HCT116 (cell line): ENCODE measurements around the gene CCL18. TPM values are rescaled to one million over a fixed set of nuclear protein-coding genes. Genes with fewer than 3 reads are reported as not detected.

Experiments used
- ATAC-seq: fragments of 200-7000 bp; cut with Tn5 transposase; 2 replicates; pipeline ENCODE4 v1.9.1; 2020; ENCODE audit warnings: mild to moderate bottlenecking, moderate library complexity
- BruUV-seq: library from RNA; stranded (reverse); fragments of 400-500 nt; replicated peaks from 2 replicates; lab custom pipeline; 2021; lab: Mats Ljungman, UMichigan
- CTCF ChIA-PET: fragments of 300-600 bp; sonication (Branson Sonifier 250); formaldehyde crosslinking; loops from one replicate; lab custom pipeline; 2021; ENCODE audit warnings: antibody characterized with exemption; lab: Charles Lee
- POLR2A ChIA-PET: fragments of 300-600, 350-600 bp; sonication (Branson Sonifier 250); formaldehyde crosslinking; loops from one replicate; lab custom pipeline; 2021; ENCODE audit warnings: antibody characterized with exemption; lab: Charles Lee
- RAD21 ChIA-PET, 2 experiments: fragments of 300-600 bp; sonication (Branson Sonifier 250); formaldehyde crosslinking; loops; one replicate each; lab custom pipeline; 2023; ENCODE audit warnings: low total read pairs in 2 of 2; ENCODE audit not compliant: uncharacterized antibody in 2 of 2, unreplicated experiment in 2 of 2, low non-redundant PET in 1 of 2; lab: Charles Lee
- DNase-seq: peaks from one replicate; pipeline ENCODE4 v3.0.0-alpha.2; 2010; ENCODE audit warnings: low read depth, low spot score
- H2AFZ ChIP-seq: fragments of 200-600 bp; shearing (Covaris generic), sonication (generic); 2 replicates; pipeline ENCODE4 v1.6.1; 2017; ENCODE audit warnings: low read depth, mixed run types, mixed read lengths, antibody characterized with exemption, low read length; ENCODE audit not compliant: poor library complexity, severe bottlenecking
- H3K27ac ChIP-seq: 2 replicates; pipeline ENCODE4 v1.5.1; 2012; ENCODE audit warnings: low read depth, low read length
- H3K27me3 ChIP-seq: fragments of 200-600 bp; sonication (generic); 2 replicates; pipeline ENCODE4 v1.6.1; 2016; ENCODE audit warnings: mixed run types, low read length, mixed read lengths; ENCODE audit not compliant: insufficient read depth
- H3K36me3 ChIP-seq, 2 experiments: fragments of 200-500 bp in 1 of 2; fragments of 200-600 bp in 1 of 2; sonication (Bioruptor generic) in 1 of 2; sonication (generic) in 1 of 2; 2 replicates each; pipeline versions ENCODE4 v1.5.1 to v1.6.1; 2014 to 2016; ENCODE audit warnings: low read length in 2 of 2, inconsistent platforms in 1 of 2, mixed read lengths in 1 of 2, mixed run types in 1 of 2; ENCODE audit not compliant: insufficient read depth in 2 of 2, control insufficient read depth in 1 of 2
- H3K4me1 ChIP-seq, 2 experiments: fragments of 200-600 bp in 1 of 2; sonication (generic) in 1 of 2; 2 replicates each; pipeline versions ENCODE4 v1.5.1 to v1.6.1; 2012 to 2017; ENCODE audit warnings: low read length in 2 of 2, inconsistent platforms in 1 of 2, mild to moderate bottlenecking in 1 of 2, mixed read lengths in 1 of 2, mixed run types in 1 of 2, moderate library complexity in 1 of 2; ENCODE audit not compliant: insufficient read depth in 2 of 2, control insufficient read depth in 1 of 2
- H3K4me2 ChIP-seq: fragments of 200-600 bp; sonication (generic); 2 replicates; pipeline ENCODE4 v1.6.1; 2017; ENCODE audit warnings: mixed run types, low read length, mixed read lengths
- H3K4me3 ChIP-seq, 2 experiments: fragments of 200-600 bp in 1 of 2; sonication (generic) in 1 of 2; replicated peaks in 1 of 2; 2 replicates each; pipeline ENCODE4 v1.5.1; 2011 to 2016; ENCODE audit warnings: low read length in 2 of 2, control low read depth in 1 of 2, low read depth in 1 of 2, mild to moderate bottlenecking in 1 of 2, mixed read lengths in 1 of 2, mixed run types in 1 of 2
- H3K79me2 ChIP-seq: fragments of 200-600 bp; sonication (generic); 2 replicates; pipeline ENCODE4 v1.6.1; 2017; ENCODE audit warnings: mild to moderate bottlenecking, mixed run types, low read length, moderate library complexity, mixed read lengths; ENCODE audit not compliant: insufficient read depth
- H3K9ac ChIP-seq: fragments of 200-600 bp; sonication (generic); 2 replicates; pipeline ENCODE4 v1.6.1; 2016; ENCODE audit warnings: low read length, mixed read lengths
- H3K9me2 ChIP-seq: fragments of 200-600 bp; sonication (generic), shearing (Covaris generic); 2 replicates; pipeline ENCODE4 v1.6.1; 2017; ENCODE audit warnings: mixed run types, mild to moderate bottlenecking, moderate library complexity; ENCODE audit not compliant: insufficient read depth
- H3K9me3 ChIP-seq, 2 experiments: fragments of 200-500 bp in 1 of 2; fragments of 200-600 bp in 1 of 2; sonication (Bioruptor generic) in 1 of 2; sonication (generic) in 1 of 2; 2 replicates each; pipeline ENCODE4 v1.6.1; 2014 to 2017; ENCODE audit warnings: low read length in 2 of 2, mixed read lengths in 2 of 2, inconsistent platforms in 1 of 2, low read depth in 1 of 2, mild to moderate bottlenecking in 1 of 2, mixed run types in 1 of 2, moderate library complexity in 1 of 2; ENCODE audit not compliant: control insufficient read depth in 1 of 2, insufficient read depth in 1 of 2
- H4K20me1 ChIP-seq: fragments of 200-600 bp; sonication (generic), shearing (Covaris generic); 2 replicates; pipeline ENCODE4 v1.6.1; 2017; ENCODE audit warnings: mixed run types, mild to moderate bottlenecking, moderate library complexity; ENCODE audit not compliant: insufficient read depth
- CEBPB ChIP-seq: IDR thresholded peaks from 2 replicates; pipeline ENCODE4 v1.6.1; 2012; ENCODE audit warnings: low read depth
- EGR1 ChIP-seq: IDR thresholded peaks from 2 replicates; pipeline ENCODE4 v1.6.1; 2012; ENCODE audit warnings: low read depth
- ELF1 ChIP-seq: IDR thresholded peaks from 2 replicates; pipeline ENCODE4 v1.6.1; 2012; ENCODE audit warnings: low read depth, borderline replicate concordance
- EZH2phosphoT487 ChIP-seq: fragments of 200-600 bp; IDR thresholded peaks from 2 replicates; pipeline ENCODE4 v1.6.1; 2018; ENCODE audit warnings: antibody characterized with exemption, borderline replicate concordance
- JUND ChIP-seq: IDR thresholded peaks from 2 replicates; pipeline ENCODE4 v1.6.1; 2012
- POLR2A ChIP-seq: IDR thresholded peaks from 2 replicates; pipeline ENCODE4 v1.7.0; 2011; ENCODE audit warnings: borderline replicate concordance; ENCODE audit not compliant: insufficient read depth, insufficient read length; ENCODE audit errors: extremely low read depth
- POLR2AphosphoS5 ChIP-seq: IDR thresholded peaks from 2 replicates; pipeline ENCODE4 v1.6.1; 2011; ENCODE audit warnings: mild to moderate bottlenecking, low read depth, low read length, moderate library complexity
- RAD21 ChIP-seq: IDR thresholded peaks from 2 replicates; pipeline ENCODE4 v1.6.1; 2012; ENCODE audit warnings: low read depth, mild to moderate bottlenecking
- TCF7L2 ChIP-seq: IDR thresholded peaks from 2 replicates; pipeline ENCODE4 v1.7.0; 2011; ENCODE audit warnings: borderline replicate concordance, inconsistent platforms; ENCODE audit not compliant: insufficient read depth, insufficient read length; ENCODE audit errors: extremely low read depth
- YY1 ChIP-seq: IDR thresholded peaks from 2 replicates; pipeline ENCODE4 v1.6.1; 2011; ENCODE audit warnings: low read length, low read depth, moderate library complexity, mild to moderate bottlenecking; ENCODE audit not compliant: insufficient replicate concordance; ENCODE audit errors: extremely low read depth
- ZFX ChIP-seq: fragments of 450-650 bp; IDR thresholded peaks from 2 replicates; pipeline ENCODE4 v1.6.1; 2017
- intact Hi-C: fragments of 100-400 bp; cut with micrococcal nuclease; formaldehyde crosslinking; loops from 2 replicates; pipeline ENCODE4 v1.10.0; 2022
- total RNA-seq: library from RNA; stranded (reverse); gene quantifications from one replicate; pipeline ENCODE4 v1.2.1, GENCODE V29; 2021; ENCODE audit not compliant: unreplicated experiment
- TF ChIP-seq, protein P1 (sequence below): IDR thresholded peaks from 2 replicates; pipeline ENCODE4 v1.6.1; 2012
- TF ChIP-seq, protein P2 (sequence below): IDR thresholded peaks from 2 replicates; pipeline ENCODE4 v1.6.1; 2012; ENCODE audit warnings: low read depth
- TF ChIP-seq, protein P3 (sequence below): IDR thresholded peaks from 2 replicates; pipeline ENCODE4 v1.6.1; 2012
- TF ChIP-seq, protein P4 (sequence below), 3 experiments: fragments of 200-600 bp in 1 of 3; sonication (generic) in 1 of 3; IDR thresholded peaks in 2 of 3; conservative IDR thresholded peaks in 1 of 3; 2 replicates each; pipeline ENCODE4 v1.5.1; 2012 to 2017; ENCODE audit warnings: low read depth in 2 of 3, low read length in 2 of 3, antibody characterized with exemption in 1 of 3, borderline replicate concordance in 1 of 3, control low read depth in 1 of 3, mild to moderate bottlenecking in 1 of 3, mixed read lengths in 1 of 3, mixed run types in 1 of 3, moderate library complexity in 1 of 3; ENCODE audit not compliant: insufficient read depth in 1 of 3

The CCL18 gene
- total RNA-seq, 1 experiment from 2014 or later, result not detected

DNA sequence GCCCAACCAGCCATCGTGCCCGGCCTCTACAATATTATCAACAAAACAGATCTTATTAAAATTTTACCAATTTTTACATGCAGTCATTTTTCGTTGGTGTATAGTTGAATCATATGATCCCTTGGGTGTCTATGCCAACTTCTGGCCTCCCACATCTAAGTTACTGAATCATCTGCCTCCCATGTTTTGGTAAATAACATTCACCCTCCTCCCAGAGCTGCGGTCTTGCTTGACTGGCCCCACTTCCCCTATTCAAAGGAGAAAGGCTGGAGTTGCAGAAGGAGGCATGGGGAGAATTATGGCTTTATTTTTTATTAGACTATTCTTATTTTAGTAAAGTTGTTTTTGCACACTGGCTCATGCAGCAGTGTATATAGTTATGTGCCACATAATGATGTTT lies 27.8 kb upstream of the CCL18 start:
- H3K4me1 ChIP-seq, result no peaks in the 10 kb centered on the region
- no peaks in the 10 kb centered on the region for H3K9me2 ChIP-seq
- no peaks in the 10 kb centered on the region for H3K79me2 ChIP-seq
- H3K9me3 ChIP-seq, result no peaks in the 10 kb centered on the region
- no peak overlapping the region for H3K4me2 ChIP-seq
- no peak overlapping the region for H2AFZ ChIP-seq
- no peaks in the 10 kb centered on the region for H3K36me3 ChIP-seq
- H3K4me3 ChIP-seq, result no peak overlapping the region
- TF ChIP-seq, protein P1, sequence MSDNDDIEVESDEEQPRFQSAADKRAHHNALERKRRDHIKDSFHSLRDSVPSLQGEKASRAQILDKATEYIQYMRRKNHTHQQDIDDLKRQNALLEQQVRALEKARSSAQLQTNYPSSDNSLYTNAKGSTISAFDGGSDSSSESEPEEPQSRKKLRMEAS, result no peak
- TF ChIP-seq YY1, result no peak
- H3K27me3 ChIP-seq, result peaks cover 10% of the 10 kb centered on the region; the same call in 1 of the 2 replicates
- H4K20me1 ChIP-seq, result no peaks in the 10 kb centered on the region
- H3K27ac ChIP-seq, result no peak overlapping the region
- intact Hi-C loops, result no loop called here
- ChIA-PET POLR2A (no interaction called here), CTCF (no interaction called here), RAD21 (no interaction called here)
- no TSS peak for BruUV-seq
- no peak overlapping the region for H3K9ac ChIP-seq
- DNase-seq, result no peak
- ATAC-seq, result no peak

DNA sequence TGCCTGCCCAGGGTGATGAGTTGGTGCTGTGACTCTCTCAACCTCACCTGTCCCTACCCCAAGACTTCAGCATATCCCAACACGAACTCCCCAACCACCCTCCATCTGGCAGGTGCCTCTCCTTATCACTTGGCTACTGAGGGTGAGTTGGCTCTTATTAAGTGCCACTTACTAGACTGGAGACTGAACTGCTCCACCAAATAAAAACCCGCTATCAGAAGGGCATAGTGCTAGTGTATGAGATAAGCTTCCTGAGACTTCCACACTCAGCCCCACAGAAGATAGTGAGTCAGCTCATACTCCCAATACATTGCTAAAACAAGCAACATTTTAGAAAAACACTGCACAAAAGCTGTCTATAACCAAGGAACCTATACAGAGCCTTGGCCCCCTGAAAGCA lies 16.0 kb upstream of the CCL18 start:
- Histone ChIP-seq H3K9me3 (no peaks in the 10 kb centered on the region), H3K4me2 (no peak overlapping the region), H3K79me2 (no peaks in the 10 kb centered on the region), H3K4me1 (no peaks in the 10 kb centered on the region), H3K27me3 (no peaks in the 10 kb centered on the region; the same call in 1 of the 2 replicates), H4K20me1 (no peaks in the 10 kb centered on the region), H3K9me2 (no peaks in the 10 kb centered on the region), H3K27ac (no peak overlapping the region)
- ChIA-PET CTCF (no interaction called here), RAD21 (no interaction called here)
- ATAC-seq, result no peak
- BruUV-seq, result no TSS peak
- no peak for TF ChIP-seq JUND
- no peak for TF ChIP-seq EGR1
- no peak for TF ChIP-seq ZFX
- TF ChIP-seq, protein P2, sequence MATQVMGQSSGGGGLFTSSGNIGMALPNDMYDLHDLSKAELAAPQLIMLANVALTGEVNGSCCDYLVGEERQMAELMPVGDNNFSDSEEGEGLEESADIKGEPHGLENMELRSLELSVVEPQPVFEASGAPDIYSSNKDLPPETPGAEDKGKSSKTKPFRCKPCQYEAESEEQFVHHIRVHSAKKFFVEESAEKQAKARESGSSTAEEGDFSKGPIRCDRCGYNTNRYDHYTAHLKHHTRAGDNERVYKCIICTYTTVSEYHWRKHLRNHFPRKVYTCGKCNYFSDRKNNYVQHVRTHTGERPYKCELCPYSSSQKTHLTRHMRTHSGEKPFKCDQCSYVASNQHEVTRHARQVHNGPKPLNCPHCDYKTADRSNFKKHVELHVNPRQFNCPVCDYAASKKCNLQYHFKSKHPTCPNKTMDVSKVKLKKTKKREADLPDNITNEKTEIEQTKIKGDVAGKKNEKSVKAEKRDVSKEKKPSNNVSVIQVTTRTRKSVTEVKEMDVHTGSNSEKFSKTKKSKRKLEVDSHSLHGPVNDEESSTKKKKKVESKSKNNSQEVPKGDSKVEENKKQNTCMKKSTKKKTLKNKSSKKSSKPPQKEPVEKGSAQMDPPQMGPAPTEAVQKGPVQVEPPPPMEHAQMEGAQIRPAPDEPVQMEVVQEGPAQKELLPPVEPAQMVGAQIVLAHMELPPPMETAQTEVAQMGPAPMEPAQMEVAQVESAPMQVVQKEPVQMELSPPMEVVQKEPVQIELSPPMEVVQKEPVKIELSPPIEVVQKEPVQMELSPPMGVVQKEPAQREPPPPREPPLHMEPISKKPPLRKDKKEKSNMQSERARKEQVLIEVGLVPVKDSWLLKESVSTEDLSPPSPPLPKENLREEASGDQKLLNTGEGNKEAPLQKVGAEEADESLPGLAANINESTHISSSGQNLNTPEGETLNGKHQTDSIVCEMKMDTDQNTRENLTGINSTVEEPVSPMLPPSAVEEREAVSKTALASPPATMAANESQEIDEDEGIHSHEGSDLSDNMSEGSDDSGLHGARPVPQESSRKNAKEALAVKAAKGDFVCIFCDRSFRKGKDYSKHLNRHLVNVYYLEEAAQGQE, result no peak
- TF ChIP-seq, protein P1, result no peak
- no peak for TF ChIP-seq ELF1
- TF ChIP-seq POLR2AphosphoS5, result no peak
- TF ChIP-seq TCF7L2, result no peak
- TF ChIP-seq POLR2A, result no peak
- TF ChIP-seq, protein P3, sequence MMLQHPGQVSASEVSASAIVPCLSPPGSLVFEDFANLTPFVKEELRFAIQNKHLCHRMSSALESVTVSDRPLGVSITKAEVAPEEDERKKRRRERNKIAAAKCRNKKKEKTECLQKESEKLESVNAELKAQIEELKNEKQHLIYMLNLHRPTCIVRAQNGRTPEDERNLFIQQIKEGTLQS, result no peak
- no peak for TF ChIP-seq RAD21
- TF ChIP-seq EZH2phosphoT487, result no peak
- TF ChIP-seq, protein P4, sequence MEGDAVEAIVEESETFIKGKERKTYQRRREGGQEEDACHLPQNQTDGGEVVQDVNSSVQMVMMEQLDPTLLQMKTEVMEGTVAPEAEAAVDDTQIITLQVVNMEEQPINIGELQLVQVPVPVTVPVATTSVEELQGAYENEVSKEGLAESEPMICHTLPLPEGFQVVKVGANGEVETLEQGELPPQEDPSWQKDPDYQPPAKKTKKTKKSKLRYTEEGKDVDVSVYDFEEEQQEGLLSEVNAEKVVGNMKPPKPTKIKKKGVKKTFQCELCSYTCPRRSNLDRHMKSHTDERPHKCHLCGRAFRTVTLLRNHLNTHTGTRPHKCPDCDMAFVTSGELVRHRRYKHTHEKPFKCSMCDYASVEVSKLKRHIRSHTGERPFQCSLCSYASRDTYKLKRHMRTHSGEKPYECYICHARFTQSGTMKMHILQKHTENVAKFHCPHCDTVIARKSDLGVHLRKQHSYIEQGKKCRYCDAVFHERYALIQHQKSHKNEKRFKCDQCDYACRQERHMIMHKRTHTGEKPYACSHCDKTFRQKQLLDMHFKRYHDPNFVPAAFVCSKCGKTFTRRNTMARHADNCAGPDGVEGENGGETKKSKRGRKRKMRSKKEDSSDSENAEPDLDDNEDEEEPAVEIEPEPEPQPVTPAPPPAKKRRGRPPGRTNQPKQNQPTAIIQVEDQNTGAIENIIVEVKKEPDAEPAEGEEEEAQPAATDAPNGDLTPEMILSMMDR (IDR thresholded peaks at IDR 0.05 in 2 of 3, conservative IDR thresholded peaks at IDR 0.05 in 1 of 3; ENCODE audit: borderline replicate concordance in 1 of 3, insufficient read depth in 1 of 3, low read depth in 2 of 3, low read length in 2 of 3), result no peak
- TF ChIP-seq CEBPB, result no peak
- TF ChIP-seq, all 23 proteins: peak for 0
- POLR2A ChIA-PET, result no interaction called here
- Histone ChIP-seq H3K4me3 (no peak overlapping the region), H2AFZ (no peak overlapping the region), H3K9ac (no peak overlapping the region), H3K36me3 (no peaks in the 10 kb centered on the region)
- DNase-seq, result no peak
- intact Hi-C loops, result no loop called here
